Activated T-helper 1 cell treated with Interleukin-2 at 50 U/mL for 16 hours (primary cell): Measurements from ENCODE around the gene NEK6.

Source experiments
- DNase-seq: peaks from one replicate; pipeline ENCODE4 v3.0.0-alpha.2; 2020; ENCODE audit warnings: low read depth

NEK6 gene

DNA sequence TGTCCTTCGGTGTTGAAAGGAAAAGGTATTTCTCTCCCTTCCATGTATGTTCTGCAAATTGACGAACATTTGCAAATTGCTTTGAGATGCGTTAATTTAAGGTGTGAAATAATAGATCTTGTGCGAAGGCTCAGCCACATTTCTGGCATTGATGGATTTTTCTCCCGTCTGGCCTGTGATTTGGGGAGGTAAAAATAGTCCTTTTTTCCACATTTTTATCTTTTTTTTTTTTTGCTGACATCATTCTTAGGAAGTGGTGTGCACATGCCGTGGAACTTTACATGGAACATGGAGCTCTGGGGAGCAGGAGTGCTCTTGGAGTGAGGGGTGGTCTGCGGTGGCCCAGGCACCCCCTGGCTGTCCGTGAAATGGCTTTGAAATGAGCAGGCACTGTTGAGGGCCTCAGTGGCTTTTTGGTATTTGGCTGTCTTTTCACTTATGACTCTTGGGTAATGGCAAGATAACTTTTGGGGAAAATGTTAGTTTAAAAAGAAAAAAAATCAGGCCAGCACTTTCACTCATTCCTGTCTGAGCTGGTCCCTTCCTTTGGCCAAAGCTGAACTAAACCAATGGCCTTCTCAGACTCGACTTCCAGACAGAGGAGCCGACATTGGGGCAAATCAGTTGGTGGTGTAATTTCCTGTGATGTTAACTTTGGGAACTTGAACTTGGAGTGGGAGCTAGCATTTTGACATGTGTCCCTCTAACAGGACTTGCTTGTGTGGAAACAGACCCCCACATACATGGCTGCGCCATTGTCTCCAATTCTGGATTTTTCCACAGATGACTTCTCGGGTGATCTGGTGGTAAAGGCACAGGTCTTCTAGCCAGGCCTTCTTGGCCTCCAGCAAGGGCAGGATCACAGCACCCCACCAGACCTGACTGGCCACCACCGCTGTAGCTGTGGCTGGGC, 4.2 kb downstream of the NEK6 start:
- no peak for DNase-seq

GRCh38 chr9:124262649-124262972, 4.9 kb downstream of the NEK6 start:
- no peak for DNase-seq

GRCh38 chr9:124263213-124263612, 5.5 kb downstream of the NEK6 start:
- no peak for DNase-seq

- DNase-seq: no peak
Observed at GRCh38 chr9:124263800-124264426, 6.2 kb downstream of the NEK6 start.

DNA sequence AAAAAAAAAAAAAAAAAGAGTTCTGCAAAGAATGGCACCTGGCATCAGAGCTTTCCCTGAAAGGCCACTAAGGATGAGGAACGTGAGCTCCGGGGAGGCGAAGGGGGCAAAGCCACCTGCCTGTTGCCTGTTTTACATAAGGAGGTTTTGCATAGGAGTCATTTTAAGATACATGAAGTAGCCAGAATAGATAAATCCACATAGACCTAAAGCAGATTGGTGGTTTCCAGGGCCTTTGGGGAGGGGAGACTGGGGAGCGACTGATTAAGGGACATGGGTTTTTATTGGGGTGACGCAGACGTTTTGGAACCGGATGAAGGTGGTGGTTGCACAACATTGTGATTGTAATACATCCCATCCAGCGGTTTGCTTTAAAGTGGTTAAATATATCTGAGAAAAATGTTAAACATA, 7.1 kb downstream of the NEK6 start:
- no peak for DNase-seq

DNA sequence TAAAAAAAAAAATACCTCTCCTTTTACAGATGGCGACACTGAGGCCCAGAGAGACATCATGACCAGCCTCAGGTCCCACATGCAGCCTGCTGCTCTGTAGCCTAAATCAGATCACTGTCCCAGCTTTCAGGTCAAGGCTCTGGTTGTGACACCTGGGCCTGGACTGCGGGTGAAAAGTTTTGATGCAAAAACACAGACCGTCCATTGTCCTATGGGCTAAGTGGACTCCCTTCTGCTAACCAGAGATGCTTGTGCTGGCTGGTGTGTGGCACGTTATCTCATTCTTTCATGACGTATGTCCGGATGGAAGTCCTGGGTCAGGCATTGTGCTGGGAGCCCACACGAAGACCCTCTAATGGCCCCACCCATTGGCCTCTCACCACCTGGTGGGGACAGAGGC, 7.8 kb downstream of the NEK6 start:
- DNase-seq: no peak

GRCh38 chr9:124266139-124266825, 8.5 kb downstream of the NEK6 start:
- DNase-seq: no peak

DNA sequence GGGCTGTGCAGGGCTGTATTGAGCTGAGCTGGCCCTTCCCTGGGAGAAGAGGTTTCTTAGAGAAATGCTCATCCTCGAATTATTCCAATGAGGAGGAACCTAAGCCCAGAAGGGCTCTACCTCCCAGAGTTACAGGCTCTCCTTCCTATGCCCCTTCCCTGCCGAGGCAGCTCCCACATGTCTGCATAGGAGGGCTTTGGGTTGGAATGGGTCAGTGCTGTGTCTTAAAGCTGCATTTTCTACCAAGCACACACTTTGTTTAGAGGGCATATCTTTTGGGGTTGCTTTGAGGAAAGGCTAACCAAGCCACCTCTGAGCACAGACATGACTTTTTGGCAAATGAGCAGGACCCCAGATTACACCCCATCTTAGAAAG, 9.1 kb downstream of the NEK6 start:
- DNase-seq: no peak

DNA sequence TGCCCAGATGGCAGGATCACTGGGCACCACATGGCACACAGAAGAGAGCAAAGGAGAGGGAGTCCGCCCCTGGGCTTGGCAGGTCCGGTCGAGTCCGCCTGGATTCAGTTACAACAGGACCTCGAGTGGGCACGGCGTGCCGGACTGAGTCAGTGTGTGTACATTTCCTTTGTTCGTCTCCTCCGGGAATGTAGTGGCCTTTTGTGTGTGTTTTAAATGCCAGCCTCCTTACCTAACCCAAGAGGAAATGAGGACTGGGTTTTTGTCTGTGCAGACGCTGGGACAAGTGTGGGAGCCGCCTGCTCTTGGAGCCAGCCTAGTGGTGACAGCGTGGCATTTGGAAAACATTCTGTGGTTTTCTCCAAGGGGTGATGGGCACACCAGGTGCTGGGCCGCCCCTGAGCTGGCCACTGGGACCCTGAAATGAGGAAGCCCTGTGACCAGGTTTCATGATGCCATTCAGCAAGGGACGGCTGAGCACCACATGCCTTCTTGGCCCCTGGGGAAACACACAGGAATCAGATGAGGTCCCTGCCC, 9.6 kb downstream of the NEK6 start:
- no peak for DNase-seq

DNA sequence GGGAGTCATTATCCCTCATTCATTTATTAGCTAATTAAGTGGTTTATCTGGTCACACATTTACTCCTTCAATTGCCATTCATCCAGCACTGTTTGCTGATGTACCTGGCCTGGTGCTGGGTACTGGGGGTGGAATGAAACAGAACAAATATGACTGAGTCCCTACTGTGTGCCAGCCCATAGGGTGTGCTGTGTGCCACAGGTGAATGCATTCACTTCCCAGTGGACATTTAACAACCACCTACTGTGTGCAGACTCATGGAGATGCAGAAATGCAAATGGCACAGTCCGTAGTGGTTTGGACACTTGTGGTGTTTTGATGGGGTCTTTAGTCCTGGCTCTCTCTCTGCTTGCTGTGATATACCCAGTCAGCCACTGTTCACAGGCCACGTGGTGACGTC, 10.5 kb downstream of the NEK6 start:
- DNase-seq: no peak

- DNase-seq: no peak
Observed at GRCh38 chr9:124268661-124269060, 10.9 kb downstream of the NEK6 start.

DNA sequence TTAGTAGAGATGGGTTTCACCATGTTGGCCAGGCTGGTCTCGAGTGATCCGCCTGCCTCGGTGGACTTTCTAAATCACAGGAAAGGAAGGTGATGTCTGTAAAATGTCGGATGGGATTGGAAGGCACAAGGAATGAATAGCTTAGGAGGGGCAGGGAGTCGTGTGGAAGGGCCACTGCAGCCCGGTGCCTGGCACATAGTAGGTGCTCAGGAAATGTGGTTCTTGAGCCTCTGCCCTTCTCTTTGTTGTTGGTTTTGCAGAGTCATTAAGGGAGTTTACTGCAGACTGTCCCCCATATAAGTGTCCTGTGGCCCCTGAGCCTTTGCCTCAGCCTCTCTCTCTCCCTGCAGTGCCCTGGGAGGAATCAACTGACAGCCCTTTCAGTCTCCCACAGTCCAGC, 11.8 kb downstream of the NEK6 start:
- no peak for DNase-seq

GRCh38 chr9:124270504-124271335, 13.0 kb downstream of the NEK6 start:
- no peak for DNase-seq

DNA sequence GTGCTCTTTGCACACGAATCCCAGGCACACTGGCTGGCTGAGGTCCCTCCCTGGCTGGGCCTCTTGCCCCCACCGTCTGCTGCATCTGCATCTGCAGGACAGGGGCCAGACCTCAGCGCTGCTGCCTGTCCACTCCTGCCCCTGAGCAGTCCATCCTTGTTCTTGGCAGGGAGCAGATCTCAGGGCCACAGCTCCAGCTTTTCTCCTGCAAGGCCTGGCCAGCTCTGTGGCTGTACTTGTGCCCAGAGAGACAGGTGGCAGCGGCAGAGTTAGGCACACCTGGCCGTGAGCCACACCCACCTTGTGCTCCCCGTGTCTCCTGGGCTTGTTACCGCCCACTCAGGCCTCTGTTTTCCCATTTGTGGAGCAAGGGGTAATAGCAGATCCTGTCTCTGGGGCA, 13.9 kb downstream of the NEK6 start:
- DNase-seq: no peak

DNA sequence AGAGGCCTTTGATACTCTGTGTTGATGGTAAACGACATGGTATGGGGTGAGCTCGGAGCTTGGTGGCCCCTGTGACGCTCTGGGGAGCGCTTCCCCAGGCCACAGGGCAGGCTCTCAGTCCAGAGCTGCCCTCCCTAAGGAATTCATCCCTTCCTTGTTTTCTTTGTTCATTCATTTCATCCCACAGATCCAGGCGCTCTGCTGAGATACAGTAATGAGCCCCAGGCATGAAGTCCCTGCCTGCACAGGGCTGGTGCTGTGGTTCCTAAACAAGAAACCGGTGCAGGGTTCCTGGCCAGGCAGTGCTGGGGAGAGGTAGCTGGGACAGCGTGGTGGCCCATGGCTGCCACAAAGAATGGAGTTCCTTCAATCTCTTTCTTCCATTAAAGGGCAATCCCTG, 14.4 kb downstream of the NEK6 start:
- no peak for DNase-seq

GRCh38 chr9:124272979-124273378, 15.2 kb downstream of the NEK6 start:
- no peak for DNase-seq

GRCh38 chr9:124273427-124274160, 15.8 kb downstream of the NEK6 start:
- no peak for DNase-seq

DNA sequence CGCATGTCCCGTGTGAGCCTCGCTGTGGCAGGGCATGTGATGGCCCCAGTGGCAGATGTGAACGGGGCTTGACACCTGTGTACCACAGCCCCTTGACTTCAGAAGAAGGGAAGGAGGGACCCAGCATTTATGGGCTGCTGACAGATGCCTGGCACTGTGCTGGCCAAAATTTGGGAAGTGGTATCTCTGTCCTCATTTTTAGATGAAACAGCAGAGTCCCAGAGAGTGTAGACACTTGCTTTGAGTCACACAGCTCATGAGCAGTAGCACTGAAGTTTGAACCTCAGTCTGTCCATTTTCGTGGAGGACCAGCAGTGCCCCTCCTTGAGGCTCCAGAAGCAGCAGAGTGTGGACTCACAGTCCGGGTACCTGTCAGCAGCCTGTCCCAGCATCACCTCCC, 16.5 kb downstream of the NEK6 start:
- DNase-seq: no peak

DNA sequence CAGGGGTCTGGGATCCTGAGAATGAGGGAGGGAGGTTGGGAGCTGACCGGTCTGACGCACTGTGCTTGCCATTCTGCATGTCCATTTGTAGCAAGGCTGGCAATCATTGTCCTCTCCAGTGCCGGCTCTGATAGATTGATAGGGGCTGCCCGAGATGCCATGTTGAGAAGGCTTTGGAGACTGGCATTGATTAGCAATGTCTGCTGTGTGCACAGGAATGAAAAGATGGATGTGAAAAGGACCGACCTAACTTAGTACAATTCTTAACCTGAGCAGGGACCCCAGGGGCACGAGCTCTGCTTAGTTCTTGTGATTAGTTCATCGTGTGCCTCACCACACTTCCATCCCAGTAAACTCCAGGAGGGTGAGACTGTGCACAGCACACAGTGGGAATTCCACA, 17.0 kb downstream of the NEK6 start:
- no peak for DNase-seq

DNA sequence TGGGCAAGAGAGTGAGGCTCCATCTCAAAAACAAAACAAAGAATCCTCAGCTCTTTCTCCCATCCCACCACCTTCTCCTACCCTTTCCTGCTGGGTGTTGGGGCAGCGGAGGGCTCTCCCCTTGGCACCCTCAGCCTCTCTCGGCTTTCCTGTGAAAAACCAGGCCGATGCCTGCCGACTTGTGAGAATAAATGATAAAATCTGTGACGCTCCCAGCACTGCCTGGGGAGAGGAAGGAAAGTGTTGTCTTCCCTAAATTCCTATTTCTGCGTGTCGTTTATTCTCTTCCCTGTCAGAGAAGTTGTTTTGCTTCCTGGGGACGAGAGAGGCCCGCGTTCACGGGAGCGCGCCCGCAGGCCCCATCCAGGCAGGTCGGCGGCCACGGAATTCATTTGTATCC, 19.7 kb downstream of the NEK6 start:
- DNase-seq: no peak

DNA sequence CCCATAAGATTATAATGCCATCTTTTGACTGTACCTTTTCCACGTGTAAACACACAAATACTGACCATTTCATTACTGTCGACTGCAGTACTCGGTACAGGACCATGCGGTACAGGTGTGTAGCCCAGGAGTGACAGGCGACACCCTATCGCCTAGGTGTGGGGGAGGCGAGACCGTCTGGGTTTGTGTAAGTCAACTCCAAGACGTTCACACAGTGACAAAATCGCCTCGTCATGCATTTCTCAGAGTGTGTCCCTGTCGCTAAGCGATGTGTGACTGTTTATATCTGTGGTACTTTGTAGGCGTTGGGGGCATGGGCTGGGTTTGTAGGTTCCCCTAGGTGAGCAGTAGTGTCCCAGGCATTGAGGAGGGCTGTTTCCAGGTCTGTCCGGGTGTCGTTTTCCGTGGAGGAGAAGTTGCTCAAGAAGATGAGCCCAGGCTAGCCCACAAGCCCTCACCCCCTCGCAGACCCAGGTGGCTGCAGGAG, 20.3 kb downstream of the NEK6 start:
- no peak for DNase-seq
